HL-60 (cell line): ENCODE results near the gene WDR48.

Source experiments
- DNase-seq, 2 experiments: peaks; one replicate each; pipeline ENCODE4 v3.0.0-alpha.2; 2010 to 2020; ENCODE audit warnings: low read depth in 1 of 2, low spot score in 1 of 2
- H3K27ac ChIP-seq: fragments of 250-450 bp; sonication (Bioruptor Pico); replicated peaks from 2 replicates; pipeline ENCODE4 v1.5.1; 2020; ENCODE audit warnings: mild to moderate bottlenecking, moderate library complexity
- H3K27me3 ChIP-seq: fragments of 250-450 bp; sonication (Bioruptor Pico); 2 replicates; pipeline ENCODE4 v1.5.1; 2021; ENCODE audit warnings: mild to moderate bottlenecking, moderate library complexity; ENCODE audit not compliant: insufficient read depth, poor library complexity, severe bottlenecking
- H3K4me3 ChIP-seq: replicated peaks from 2 replicates; pipeline ENCODE4 v1.5.1; 2011; ENCODE audit warnings: mild to moderate bottlenecking, control low read depth, low read length; ENCODE audit not compliant: insufficient read depth
- CTCF ChIP-seq: IDR thresholded peaks from one replicate; pipeline ENCODE4 v1.5.1; 2011; ENCODE audit warnings: low read length, control low read depth, inconsistent platforms; ENCODE audit not compliant: insufficient read depth
- GABPA ChIP-seq: IDR thresholded peaks from 2 replicates; pipeline ENCODE4 v1.6.1; 2012; ENCODE audit warnings: low read depth
- POLR2AphosphoS5 ChIP-seq: IDR thresholded peaks from 2 replicates; pipeline ENCODE4 v1.6.1; 2012; ENCODE audit warnings: low read depth
- REST ChIP-seq: IDR thresholded peaks from 2 replicates; pipeline ENCODE4 v1.6.1; 2012; ENCODE audit warnings: low read depth; ENCODE audit not compliant: insufficient replicate concordance
- SPI1 ChIP-seq: IDR thresholded peaks from 2 replicates; pipeline ENCODE4 v1.6.1; 2012; ENCODE audit warnings: low read depth, mild to moderate bottlenecking, borderline replicate concordance

Gene WDR48

GRCh38 chr3:39103324-39103693, 51.5 kb downstream of the WDR48 start:
- DNase-seq: no peak
- no peak overlapping the region for H3K4me3 ChIP-seq
- H3K27ac ChIP-seq: no peak overlapping the region
- H3K27me3 ChIP-seq: no peaks in the 10 kb centered on the region
- no peak for TF ChIP-seq SPI1

- H3K27me3 ChIP-seq: no peaks in the 10 kb centered on the region
- no peak for TF ChIP-seq SPI1
- TF ChIP-seq GABPA: no peak
- TF ChIP-seq REST: no peak
- TF ChIP-seq POLR2AphosphoS5: no peak
- no peak for TF ChIP-seq CTCF
- no peak overlapping the region for H3K27ac ChIP-seq
- H3K4me3 ChIP-seq: no peak overlapping the region
- no peak for DNase-seq
Measured at GRCh38 chr3:39103791-39104552, 52.2 kb downstream of the WDR48 start.

- Histone ChIP-seq H3K4me3 (no peak overlapping the region), H3K27me3 (no peaks in the 10 kb centered on the region), H3K27ac (no peak overlapping the region)
- no peak for DNase-seq
- no peak for TF ChIP-seq GABPA
- no peak for TF ChIP-seq REST
- no peak for TF ChIP-seq CTCF
- no peak for TF ChIP-seq SPI1
- no peak for TF ChIP-seq POLR2AphosphoS5
Measured at GRCh38 chr3:39104961-39105686, 53.3 kb downstream of the WDR48 start.

- no peak for DNase-seq
- no peak overlapping the region for H3K27ac ChIP-seq
- TF ChIP-seq SPI1: no peak
- TF ChIP-seq REST: no peak
- H3K4me3 ChIP-seq: no peak overlapping the region
- no peaks in the 10 kb centered on the region for H3K27me3 ChIP-seq
Measured at GRCh38 chr3:39105687-39106063, 53.9 kb downstream of the WDR48 start.
